ENCODE results near the gene RANGRF.
"Not testable (repeated sequence)": the region's sequence is repeated elsewhere in the genome, so short reads cannot be mapped to it uniquely, and the experiment has no call there.

The RANGRF gene

DNA sequence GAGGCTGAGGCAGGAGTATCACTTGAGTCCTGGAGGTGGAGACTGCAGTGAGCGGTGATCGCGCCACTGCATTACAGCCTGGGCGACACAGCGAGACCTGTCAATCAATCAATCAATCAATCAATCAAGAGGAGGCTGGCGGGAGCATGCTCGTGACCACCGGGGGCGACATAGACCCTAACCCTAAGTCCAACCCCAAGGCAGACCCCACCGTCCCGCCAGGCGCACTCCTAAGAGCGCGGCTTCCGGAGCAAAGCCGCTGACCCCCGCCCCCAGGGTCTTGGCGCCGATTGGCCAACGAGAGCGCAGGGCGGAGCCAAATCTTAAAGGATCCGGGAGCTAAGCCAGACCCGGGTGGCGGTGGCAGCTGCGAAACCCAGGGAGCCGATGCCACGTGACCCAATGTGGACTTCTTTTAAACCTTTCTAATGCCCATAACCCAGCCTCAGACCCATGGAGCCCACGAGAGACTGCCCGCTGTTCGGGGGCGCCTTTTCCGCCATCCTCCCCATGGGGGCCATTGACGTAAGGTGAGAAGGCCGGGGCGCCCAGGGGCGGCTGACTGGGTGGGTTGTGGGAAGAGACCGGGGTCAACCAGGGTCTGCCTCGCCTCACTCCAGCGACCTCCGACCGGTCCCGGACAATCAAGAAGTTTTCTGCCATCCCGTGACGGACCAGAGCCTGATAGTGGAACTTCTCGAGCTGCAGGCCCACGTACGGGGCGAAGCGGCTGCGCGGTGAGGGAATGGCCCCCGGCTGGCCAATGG, at the start of gene RANGRF:
Gene RANGRF, plus strand, starts transcription at position 335 of the 767 bp plus-strand sequence. Its CDS starts 119 bp downstream, at position 454.
- DNase-seq = peak; percentile 73 to 85

DNA sequence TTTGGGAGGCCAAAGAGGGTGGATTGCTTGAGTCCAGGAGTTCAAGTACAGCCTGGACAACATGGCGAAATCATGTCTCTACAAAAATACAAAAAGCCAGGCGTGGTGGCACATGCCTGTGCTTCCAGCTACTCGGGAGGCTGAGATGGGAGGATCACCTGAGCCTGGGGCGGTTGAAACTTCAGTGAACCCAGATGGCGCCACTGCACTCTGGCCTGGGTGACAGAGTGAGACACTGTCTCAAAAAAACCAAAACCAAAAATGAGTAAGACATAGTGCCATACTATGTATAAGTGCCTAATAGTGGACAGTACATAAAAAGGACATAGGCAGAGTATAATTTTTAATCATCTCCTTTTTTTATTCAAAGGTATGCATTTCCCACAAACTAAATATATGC, 44.6 kb upstream of the RANGRF start:
- DNase-seq = no peak

DNA sequence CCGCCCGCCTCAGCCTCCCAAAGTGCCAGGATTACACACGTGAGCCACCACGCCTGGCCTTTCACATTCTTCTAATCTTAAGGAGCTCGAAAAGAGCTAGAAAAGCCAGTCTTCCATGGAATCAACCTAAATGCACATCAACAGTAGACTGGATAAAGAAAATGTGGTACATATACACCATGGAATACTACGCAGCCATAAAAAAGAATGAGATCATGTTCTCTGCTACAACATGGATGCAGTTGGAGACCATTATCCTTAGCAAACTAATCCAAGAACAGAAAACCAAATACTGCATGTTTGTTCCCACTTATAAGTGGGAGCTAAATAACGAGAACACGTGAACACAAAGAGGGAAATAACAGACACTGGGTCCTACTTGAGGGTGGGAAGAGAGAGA, 43.7 kb upstream of the RANGRF start:
- no peak for DNase-seq

- DNase-seq = peak; percentile 84 to 93
Observed at GRCh38 chr17:8248751-8249607, 39.5 kb upstream of the RANGRF start, which contains the start of gene PFAS. PFAS (plus strand) TSS chr17:8249289; CDS start chr17:8253938, 4,649 bp downstream.

DNA sequence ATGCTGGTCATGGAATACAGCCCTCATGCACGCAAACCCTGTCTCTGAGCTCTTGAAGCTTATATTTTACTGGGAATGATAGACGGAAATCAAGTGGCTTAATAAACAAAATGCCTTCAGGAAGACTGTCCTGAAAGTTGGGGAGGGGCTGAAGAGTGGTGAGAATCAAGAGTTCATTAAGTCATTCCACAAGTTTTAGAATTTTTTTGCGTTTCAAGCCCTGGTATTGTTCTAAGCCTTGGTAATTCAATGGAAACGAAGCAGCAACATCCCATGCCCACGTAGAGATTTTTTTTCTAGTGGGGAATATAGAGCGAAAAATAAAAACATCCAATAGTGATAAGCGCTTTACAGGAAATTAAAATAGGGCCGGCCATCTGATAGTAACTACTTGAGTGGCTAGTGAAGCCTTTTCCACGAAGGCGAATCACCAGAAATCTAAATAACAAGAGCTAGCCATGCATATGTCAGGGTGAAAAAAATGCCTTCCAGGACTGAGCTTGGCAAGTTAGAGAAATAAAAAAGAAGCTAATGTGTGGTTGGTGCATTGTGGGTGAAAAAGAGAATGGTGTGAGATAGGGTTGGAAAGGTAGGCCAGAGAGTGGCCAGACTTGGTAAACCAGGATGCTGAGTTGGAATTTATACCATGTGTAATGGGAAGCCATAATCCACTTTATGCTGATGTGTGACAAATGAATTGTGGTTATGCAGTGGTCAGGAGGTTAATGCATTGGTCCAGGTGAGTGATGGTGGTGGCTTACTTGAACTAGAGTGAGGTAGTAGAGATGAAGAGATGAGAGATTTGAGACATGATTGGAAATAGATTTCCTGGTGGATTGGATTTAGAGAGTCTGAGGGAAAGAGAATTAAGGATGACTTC, 38.6 kb upstream of the RANGRF start:
- no peak for DNase-seq

- DNase-seq = not testable (repeated sequence)
Observed at GRCh38 chr17:8251411-8251810, 37.1 kb upstream of the RANGRF start.

DNA sequence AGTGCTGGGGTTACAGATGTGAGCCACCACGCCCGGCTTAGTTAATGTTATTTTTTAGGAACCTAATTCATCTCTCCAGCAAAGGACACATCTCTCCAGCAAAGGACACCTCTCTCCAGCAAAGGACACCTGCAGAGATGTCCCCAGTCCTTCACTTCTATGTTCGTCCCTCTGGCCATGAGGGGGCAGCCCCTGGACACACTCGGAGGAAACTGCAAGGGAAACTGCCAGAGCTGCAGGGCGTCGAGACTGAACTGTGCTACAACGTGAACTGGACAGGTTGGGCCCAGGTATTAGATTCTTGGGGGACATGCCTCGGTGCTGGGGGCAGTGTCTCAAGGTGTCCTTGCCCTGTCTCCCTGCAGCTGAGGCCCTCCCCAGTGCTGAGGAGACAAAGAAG, 34.7 kb upstream of the RANGRF start:
- no peak for DNase-seq

- no peak for DNase-seq
Observed at GRCh38 chr17:8254881-8255280, 33.6 kb upstream of the RANGRF start.

- DNase-seq = no peak
Observed at GRCh38 chr17:8255499-8255898, 33.0 kb upstream of the RANGRF start.

DNA sequence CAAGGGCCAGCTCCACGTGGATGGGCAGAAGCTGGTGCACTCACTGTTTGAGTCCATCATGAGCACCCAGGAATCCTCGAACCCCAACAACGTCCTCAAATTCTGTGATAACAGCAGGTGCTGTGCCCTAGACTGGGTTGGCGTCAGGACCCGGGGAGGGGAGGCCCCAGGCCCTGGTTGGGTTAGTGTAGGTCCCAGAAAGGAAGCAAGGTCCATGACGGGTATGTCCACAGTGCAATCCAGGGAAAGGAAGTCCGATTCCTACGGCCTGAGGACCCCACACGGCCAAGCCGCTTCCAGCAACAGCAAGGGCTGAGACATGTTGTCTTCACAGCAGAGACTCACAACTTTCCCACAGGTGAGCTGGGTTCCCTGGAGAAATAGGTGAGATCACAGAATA, 32.2 kb upstream of the RANGRF start:
- no peak for DNase-seq

GRCh38 chr17:8256691-8257090, 31.8 kb upstream of the RANGRF start:
- no peak for DNase-seq

DNA sequence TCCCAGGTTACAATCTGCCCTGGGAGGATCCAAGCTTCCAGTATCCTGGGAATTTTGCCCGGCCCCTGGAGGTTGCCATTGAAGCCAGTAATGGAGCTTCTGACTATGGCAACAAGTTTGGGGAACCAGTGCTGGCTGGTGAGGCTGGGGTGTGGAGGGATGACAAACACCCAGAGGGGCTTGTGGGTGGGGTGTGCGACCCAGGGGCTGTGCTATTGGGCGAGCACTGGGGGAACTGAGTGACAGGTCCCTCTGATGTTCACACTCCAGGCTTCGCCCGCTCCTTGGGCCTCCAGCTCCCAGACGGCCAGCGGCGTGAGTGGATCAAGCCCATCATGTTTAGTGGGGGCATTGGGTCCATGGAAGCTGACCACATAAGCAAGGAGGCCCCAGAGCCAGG, 30.7 kb upstream of the RANGRF start:
- DNase-seq = no peak

- DNase-seq = no peak
Observed at GRCh38 chr17:8264320-8264719, 24.1 kb upstream of the RANGRF start.

DNA sequence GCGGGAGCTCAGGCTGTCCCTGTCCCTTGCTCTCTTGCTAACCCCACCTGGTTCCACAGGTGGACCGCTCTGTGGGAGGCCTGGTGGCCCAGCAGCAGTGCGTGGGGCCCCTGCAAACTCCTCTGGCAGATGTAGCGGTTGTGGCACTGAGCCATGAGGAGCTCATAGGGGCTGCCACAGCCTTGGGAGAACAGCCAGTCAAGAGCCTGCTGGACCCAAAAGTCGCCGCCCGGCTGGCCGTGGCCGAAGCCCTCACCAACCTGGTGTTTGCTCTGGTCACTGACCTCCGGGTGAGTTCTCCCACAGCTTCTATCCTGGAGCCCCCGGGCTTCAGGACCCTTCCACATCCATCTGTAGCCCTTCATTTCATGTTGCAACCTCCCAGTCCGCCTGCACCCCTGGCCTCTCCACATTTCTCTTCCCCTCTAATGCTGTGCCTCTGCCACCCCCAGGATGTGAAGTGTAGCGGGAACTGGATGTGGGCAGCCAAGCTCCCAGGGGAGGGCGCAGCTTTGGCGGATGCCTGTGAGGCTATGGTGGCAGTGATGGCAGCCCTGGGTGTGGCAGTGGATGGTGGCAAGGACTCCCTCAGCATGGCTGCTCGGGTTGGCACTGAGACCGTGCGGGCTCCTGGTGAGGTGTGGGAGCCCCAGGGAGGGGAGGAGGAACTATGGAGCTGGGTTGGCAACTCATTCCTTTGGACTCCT, 23.5 kb upstream of the RANGRF start:
- no peak for DNase-seq

DNA sequence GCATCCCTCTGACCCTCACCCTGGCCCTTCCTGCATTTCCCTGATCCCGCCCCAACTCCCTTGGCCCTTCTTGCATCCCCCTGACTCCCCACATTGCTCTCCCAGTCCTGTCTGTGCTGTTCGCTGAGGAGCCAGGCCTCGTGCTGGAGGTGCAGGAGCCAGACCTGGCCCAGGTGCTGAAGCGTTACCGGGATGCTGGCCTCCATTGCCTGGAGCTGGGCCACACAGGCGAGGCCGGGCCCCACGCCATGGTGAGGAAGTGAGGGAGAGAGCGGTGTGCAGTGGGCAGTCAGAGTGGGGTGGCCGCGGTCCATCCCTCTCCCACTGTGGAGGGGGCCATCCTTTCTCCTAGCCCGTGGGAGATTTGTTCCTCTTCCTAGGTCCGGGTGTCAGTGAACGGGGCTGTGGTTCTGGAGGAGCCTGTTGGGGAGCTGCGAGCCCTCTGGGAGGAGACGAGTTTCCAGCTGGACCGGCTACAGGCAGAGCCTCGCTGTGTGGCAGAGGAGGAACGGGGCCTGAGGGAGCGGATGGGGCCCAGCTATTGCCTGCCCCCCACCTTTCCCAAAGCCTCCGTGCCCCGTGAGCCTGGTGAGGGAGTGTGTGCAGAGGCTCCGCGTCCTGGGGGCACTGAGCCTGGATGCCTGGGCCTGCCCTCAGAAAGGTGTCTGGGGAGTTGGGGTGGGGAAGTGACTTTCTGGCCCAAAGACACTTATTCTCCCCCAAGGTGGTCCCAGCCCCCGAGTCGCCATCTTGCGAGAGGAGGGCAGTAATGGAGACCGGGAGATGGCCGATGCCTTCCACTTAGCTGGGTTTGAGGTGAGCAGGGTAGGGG, 21.6 kb upstream of the RANGRF start:
- no peak for DNase-seq

DNA sequence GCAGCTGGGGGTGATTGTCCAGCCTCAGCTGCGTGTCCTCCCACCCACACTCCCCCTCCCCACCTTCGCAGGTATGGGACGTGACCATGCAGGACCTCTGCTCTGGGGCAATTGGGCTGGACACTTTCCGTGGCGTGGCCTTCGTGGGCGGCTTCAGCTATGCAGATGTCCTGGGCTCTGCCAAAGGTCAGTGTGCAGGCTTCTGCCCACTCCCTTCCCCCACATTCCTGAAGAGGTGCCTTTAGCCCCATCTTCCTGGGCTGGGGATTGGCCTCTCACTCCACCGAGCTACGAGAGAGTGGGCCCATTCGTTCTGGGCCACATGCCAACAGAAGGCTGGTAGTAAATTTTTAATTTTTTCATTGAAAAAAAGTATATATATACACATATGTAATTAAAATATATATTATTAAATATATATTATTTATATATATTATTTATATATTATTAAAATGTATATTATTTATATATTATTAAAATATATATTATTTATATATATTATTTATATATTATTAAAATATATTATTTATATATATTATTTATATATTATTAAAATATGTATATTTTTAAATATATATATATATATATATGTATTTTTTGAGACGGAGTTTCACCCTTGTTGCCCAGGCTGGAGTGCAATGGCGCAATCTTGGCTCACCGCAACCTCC, 20.9 kb upstream of the RANGRF start:
- DNase-seq = no peak

DNA sequence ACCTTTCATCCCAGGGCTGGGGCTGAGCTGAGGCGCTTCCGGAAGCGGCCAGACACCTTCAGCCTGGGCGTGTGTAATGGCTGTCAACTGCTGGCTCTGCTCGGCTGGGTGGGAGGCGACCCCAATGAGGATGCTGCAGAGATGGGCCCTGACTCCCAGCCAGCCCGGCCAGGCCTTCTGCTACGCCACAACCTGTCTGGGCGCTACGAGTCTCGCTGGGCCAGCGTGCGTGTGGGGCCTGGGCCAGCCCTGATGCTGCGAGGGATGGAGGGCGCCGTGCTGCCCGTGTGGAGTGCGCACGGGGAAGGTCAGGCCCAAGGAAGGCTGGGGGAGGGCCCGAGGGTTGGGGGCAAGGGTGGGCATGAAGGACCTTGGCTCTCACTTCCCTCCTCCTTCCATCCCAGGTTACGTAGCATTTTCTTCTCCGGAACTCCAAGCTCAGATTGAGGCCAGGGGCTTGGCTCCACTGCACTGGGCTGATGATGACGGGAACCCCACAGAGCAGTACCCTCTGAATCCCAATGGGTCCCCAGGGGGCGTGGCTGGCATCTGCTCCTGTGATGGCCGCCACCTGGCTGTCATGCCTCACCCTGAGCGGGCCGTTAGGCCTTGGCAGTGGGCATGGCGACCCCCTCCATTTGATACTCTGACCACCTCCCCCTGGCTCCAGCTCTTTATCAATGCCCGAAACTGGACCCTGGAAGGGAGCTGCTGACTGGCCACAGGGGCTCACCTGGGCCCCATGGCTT, 19.7 kb upstream of the RANGRF start:
- no peak for DNase-seq

DNA sequence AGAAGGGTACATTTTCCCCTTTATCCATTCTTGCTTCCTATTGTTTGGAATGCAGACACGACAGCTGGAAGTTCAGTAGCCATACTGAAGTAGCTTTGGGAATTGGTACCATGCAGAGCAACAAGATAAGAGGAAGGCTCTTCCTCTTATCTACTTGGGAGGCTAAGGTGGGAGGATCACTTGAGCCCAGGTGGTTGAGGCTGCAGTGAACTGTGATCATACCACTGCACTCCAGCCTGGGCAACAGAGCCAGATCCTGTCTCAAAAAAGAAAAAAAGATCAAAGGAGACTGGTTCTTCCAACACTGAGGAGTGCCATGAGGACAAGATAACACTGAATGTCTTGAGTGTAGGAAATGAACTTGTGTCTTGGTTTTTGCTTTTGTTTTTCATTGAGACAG, 16.0 kb upstream of the RANGRF start:
- no peak for DNase-seq

GRCh38 chr17:8273884-8274444, 14.5 kb upstream of the RANGRF start:
- DNase-seq = no peak

DNA sequence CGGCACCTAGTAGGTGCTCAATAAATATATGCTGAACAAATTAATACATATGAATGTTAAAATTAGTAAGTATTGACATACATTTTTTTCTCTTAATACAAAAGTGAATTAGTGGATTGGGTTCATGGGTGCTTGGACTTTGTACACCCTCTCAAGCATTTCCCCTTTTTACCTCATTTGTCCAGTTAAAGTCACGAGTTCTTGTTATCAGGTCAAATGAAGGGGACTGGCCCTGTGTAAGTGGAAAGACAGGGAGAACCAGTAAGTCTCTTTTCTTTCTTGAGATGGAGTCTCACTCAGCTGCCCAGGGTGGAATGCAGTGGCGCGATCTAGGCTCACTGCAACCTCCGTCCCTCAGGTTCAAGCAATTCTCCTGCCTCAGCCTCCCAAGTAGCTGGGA, 13.7 kb upstream of the RANGRF start:
- no peak for DNase-seq

All from NCI-H2081 (cell line).